ENCODE results near the gene TSG101. TPM values are rescaled to one million over a fixed set of nuclear protein-coding genes. Genes with fewer than 3 reads are reported as not detected.

TSG101 gene
- 108 TPM for total RNA-seq

GRCh38 chr11:18526521-18527296 lies at the start of gene TSG101:
Gene TSG101, minus strand, starts transcription at chr11:18526942. Its CDS starts 126 bp downstream, at chr11:18526816.

GRCh38 chr11:18455686-18456372 lies 70.9 kb downstream of the TSG101 start, which contains the start of gene LDHAL6A:
Gene LDHAL6A, plus strand, starts transcription at chr11:18455856. Its CDS starts 825 bp downstream, at chr11:18456681.

Other genes with a start within 250 kb of the TSG101 start
- 43.2 TPM for gene HPS5, start 204.8 kb downstream of the TSG101 start, total RNA-seq
- 94.6 TPM for gene GTF2H1, start 204.4 kb downstream of the TSG101 start, total RNA-seq
- gene LDHA, start 132.4 kb downstream of the TSG101 start, total RNA-seq = 507 TPM
- gene LDHC, start 114.6 kb downstream of the TSG101 start, total RNA-seq = not detected
- gene LDHAL6A, start 71.1 kb downstream of the TSG101 start, total RNA-seq = not detected
- 30.5 TPM for gene UEVLD, start 61.8 kb upstream of the TSG101 start, total RNA-seq
- gene MISFA, start 72.8 kb upstream of the TSG101 start, total RNA-seq = 1.5 TPM
- 29.7 TPM for gene SPTY2D1, start 107.4 kb upstream of the TSG101 start, total RNA-seq
- 7.3 TPM for gene TMEM86A, start 171.8 kb upstream of the TSG101 start, total RNA-seq
- gene IGSF22, start 199.2 kb upstream of the TSG101 start, total RNA-seq = 0.44 TPM

Data from camera-type eye (tissue), 1 donor.